Large intestine (tissue), 12 donors: ENCODE results near the gene TRAPPC2. TPM values are rescaled to one million over a fixed set of nuclear protein-coding genes. Genes with fewer than 3 reads are reported as not detected.

Source experiments
- DNase-seq, 2 donors: peaks; one replicate each; pipeline versions ENCODE4 v3.0.0 to v3.0.0-alpha.2; 2013
- H3K27ac ChIP-seq: one replicate; pipeline ENCODE4 v1.5.1; 2013; ENCODE audit warnings: low read length
- H3K27me3 ChIP-seq: 2 replicates; pipeline ENCODE4 v1.6.1; 2013; ENCODE audit warnings: low read length; ENCODE audit not compliant: control insufficient read depth, insufficient read depth
- H3K36me3 ChIP-seq: 2 replicates; pipeline ENCODE4 v1.6.1; 2013; ENCODE audit warnings: low read length; ENCODE audit not compliant: control insufficient read depth, insufficient read depth
- H3K4me1 ChIP-seq: one replicate; pipeline ENCODE4 v1.6.1; 2013; ENCODE audit warnings: low read length; ENCODE audit not compliant: control insufficient read depth, insufficient read depth
- H3K4me3 ChIP-seq: one replicate; pipeline ENCODE4 v1.5.1; 2013; ENCODE audit warnings: low read length
- H3K9me3 ChIP-seq: one replicate; pipeline ENCODE4 v1.6.1; 2013; ENCODE audit warnings: mild to moderate bottlenecking, low read depth, low read length, moderate library complexity; ENCODE audit not compliant: control insufficient read depth
- WGBS: methylation state at CpG from one replicate; pipeline ENCODE4 v1.1.5; 2013; ENCODE audit warnings: low lambda C conversion rate; ENCODE audit not compliant: insufficient coverage; 5-methylcytosine and 5-hydroxymethylcytosine counted together
- long read RNA-seq, 11 donors: transcript quantifications; one replicate each; lab custom pipeline, GENCODE V29; 2026
- polyA plus RNA-seq: library from polyadenylated mRNA; unstranded; fragments of 120-200 nt; gene quantifications from one replicate; pipeline ENCODE4 v1.2.1, GENCODE V29; 2013

The TRAPPC2 gene
- 14.5 TPM for polyA plus RNA-seq
- long read RNA-seq, donor 1, partial matches to known transcripts, result 58 of 59 reads
- long read RNA-seq, donor 1, other reads (novel, unspliced or antisense), result 0 of 59 reads
- long read RNA-seq, donor 2, partial matches to known transcripts, result 0 of 2 reads
- long read RNA-seq, donor 2, other reads (novel, unspliced or antisense), result 0 of 2 reads
- long read RNA-seq, donor 3, partial matches to known transcripts, result 0 of 2 reads
- long read RNA-seq, donor 3, other reads (novel, unspliced or antisense), result 0 of 2 reads
- long read RNA-seq, donor 4, result 0 reads
- long read RNA-seq, donor 5, partial matches to known transcripts, result 0 of 2 reads
- long read RNA-seq, donor 5, other reads (novel, unspliced or antisense), result 0 of 2 reads
- long read RNA-seq, donor 6, partial matches to known transcripts, result 0 of 4 reads
- long read RNA-seq, donor 6, other reads (novel, unspliced or antisense), result 0 of 4 reads
- long read RNA-seq, donor 7, partial matches to known transcripts, result 0 of 2 reads
- long read RNA-seq, donor 7, other reads (novel, unspliced or antisense), result 0 of 2 reads
- long read RNA-seq, donor 8, partial matches to known transcripts, result 299 of 340 reads
- long read RNA-seq, donor 8, other reads (novel, unspliced or antisense), result 36 of 340 reads
- long read RNA-seq, donor 9, partial matches to known transcripts, result 67 of 86 reads
- long read RNA-seq, donor 9, other reads (novel, unspliced or antisense), result 14 of 86 reads
- long read RNA-seq, donor 10, partial matches to known transcripts, result 0 of 3 reads
- long read RNA-seq, donor 10, other reads (novel, unspliced or antisense), result 0 of 3 reads
- long read RNA-seq, donor 11, partial matches to known transcripts, result 0 of 1 reads
- long read RNA-seq, donor 11, other reads (novel, unspliced or antisense), result 0 of 1 reads

DNA sequence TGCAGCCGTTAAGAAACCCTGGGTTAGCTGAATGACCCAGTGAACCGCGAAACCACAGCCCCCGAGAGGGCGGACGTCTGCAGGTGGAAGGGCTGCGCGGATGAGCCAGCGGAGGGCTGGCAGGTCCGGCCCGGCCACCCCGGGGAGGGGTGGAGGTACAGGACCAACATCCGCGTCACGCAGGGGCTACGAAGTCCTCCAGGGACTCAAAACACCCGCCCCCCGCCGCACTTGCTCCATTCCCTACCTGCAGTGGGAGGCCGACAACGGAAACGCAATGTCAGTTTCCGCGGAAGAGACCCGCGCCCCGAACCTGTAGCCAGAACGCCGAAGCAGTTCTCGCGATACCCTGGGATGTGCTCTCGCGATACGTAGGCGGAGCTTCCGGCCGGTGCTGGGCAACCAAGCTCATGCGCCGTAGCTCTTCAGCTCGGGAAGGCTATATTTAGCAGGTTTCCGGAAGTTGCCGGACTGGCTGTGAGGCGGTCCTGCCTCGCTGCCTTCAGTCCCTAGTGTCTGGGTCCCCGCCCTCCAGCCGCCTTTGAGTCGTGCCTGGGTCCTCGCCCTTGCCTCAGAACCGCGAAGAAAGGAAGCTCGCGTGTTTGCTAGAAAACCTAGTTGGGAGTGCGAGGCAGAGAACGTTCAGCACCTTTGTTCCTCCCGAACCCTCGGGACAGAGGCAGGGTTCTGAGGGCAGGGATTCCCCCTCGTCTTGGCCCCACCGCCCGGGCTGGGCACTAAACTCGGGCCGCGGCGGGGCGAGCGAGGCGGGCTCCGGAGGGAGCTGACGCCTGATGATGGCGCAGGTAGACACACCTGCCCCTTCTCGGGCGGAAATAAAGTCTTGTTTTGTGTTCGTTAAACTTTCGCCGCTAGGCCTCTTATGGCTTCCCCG, at the start of gene TRAPPC2, which contains the start of gene OFD1:
TRAPPC2 (minus strand) TSS at position 343 of the 895 bp plus-strand sequence. CDS start 14,657 bp downstream, outside the sequence.
OFD1 (plus strand) TSS at position 471 of the 895 bp plus-strand sequence; CDS start at position 795, 324 bp downstream.
- Histone ChIP-seq H3K27me3 (no peaks in the 10 kb centered on the region), H3K9me3 (no peaks in the 10 kb centered on the region), H3K27ac (peak within 1 kb of the TSS; percentile 93), H3K4me3 (peak within 1 kb of the TSS; percentile 93), H3K4me1 (peaks cover 6% of the 10 kb centered on the region), H3K36me3 (peaks cover 2% of the 10 kb centered on the region)
- WGBS, result no CpG with 5 or more reads among the region's 75 CpGs
- peak; percentile 94 to 98 for DNase-seq

- H3K4me1 ChIP-seq, result no peaks in the 10 kb centered on the region
- no CpG with 5 or more reads among the region's 7 CpGs for WGBS
- H3K36me3 ChIP-seq, result peaks cover 2% of the 10 kb centered on the region
- DNase-seq, result no peak
- no peaks in the 10 kb centered on the region for H3K9me3 ChIP-seq
- no peaks in the 10 kb centered on the region for H3K27me3 ChIP-seq
- no peak overlapping the region for H3K27ac ChIP-seq
- no peak overlapping the region for H3K4me3 ChIP-seq
Measured at GRCh38 chrX:13780868-13781427, 46.5 kb upstream of the TRAPPC2 start.

GRCh38 chrX:13778916-13779315, 44.5 kb upstream of the TRAPPC2 start:
- Histone ChIP-seq H3K4me1 (no peaks in the 10 kb centered on the region), H3K27me3 (no peaks in the 10 kb centered on the region), H3K36me3 (peaks cover 16% of the 10 kb centered on the region), H3K4me3 (no peak overlapping the region), H3K27ac (no peak overlapping the region), H3K9me3 (no peaks in the 10 kb centered on the region)
- WGBS, result no CpG with 5 or more reads among the region's 2 CpGs
- no peak for DNase-seq

DNA sequence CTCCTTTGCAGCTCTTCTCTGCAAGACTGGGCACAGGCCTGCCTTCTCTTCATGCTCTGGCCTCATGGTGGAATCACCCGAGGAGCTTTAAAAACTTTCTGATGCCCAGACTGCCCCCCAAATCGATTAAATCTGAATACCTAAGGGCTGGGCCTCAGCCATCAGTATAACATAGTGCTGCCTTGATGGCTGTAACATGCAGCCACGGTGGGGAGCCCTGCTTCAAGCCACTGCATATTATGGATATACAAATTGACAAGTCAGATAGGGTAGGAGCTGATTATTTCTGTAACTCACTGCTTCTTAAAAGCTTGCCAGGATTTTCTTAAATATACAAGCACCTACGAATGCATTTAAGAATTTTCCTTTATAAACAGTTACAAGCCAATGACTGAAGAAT, 42.0 kb upstream of the TRAPPC2 start:
- no peak overlapping the region for H3K4me3 ChIP-seq
- H3K36me3 ChIP-seq, result peaks cover 18% of the 10 kb centered on the region
- H3K9me3 ChIP-seq, result no peaks in the 10 kb centered on the region
- H3K27ac ChIP-seq, result no peak overlapping the region
- DNase-seq, result no peak
- no peaks in the 10 kb centered on the region for H3K27me3 ChIP-seq
- WGBS, result no CpG with 5 or more reads among the region's 4 CpGs
- no peaks in the 10 kb centered on the region for H3K4me1 ChIP-seq

DNA sequence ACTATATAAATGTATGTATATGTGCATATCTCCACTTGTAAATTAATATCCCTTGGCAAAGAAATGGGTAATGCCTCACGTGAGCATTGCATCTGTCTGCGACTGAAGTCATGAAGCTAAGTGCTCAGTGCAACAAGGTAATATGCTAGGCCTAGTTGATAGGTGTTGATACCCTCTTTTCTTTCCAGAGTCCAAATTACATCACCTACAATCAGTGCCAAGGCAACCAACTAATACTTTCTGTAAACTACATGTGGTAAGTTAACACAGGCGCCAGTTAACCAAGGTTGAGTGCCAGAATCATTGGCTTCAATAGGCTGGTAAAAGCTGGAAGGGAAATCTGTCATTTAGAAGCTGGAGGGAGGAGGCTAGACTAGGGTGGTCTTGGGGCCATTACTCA, 41.4 kb upstream of the TRAPPC2 start:
- H3K4me3 ChIP-seq, result no peak overlapping the region
- no peaks in the 10 kb centered on the region for H3K9me3 ChIP-seq
- H3K27ac ChIP-seq, result no peak overlapping the region
- H3K4me1 ChIP-seq, result no peaks in the 10 kb centered on the region
- H3K36me3 ChIP-seq, result peaks cover 18% of the 10 kb centered on the region
- DNase-seq, result no peak
- WGBS, result no CpG with 5 or more reads among the region's 3 CpGs
- no peaks in the 10 kb centered on the region for H3K27me3 ChIP-seq

- no peak for DNase-seq
- Histone ChIP-seq H3K4me3 (no peak overlapping the region), H3K4me1 (peaks cover 2% of the 10 kb centered on the region), H3K27me3 (no peaks in the 10 kb centered on the region), H3K27ac (no peak overlapping the region), H3K36me3 (peaks cover 21% of the 10 kb centered on the region), H3K9me3 (no peaks in the 10 kb centered on the region)
- WGBS, result no CpG with 5 or more reads among the region's 2 CpGs
Measured at GRCh38 chrX:13774696-13775095, 40.3 kb upstream of the TRAPPC2 start.

GRCh38 chrX:13770013-13770535, 35.7 kb upstream of the TRAPPC2 start:
- no CpG with 5 or more reads among the region's 3 CpGs for WGBS
- peaks cover 3% of the 10 kb centered on the region for H3K4me1 ChIP-seq
- H3K27ac ChIP-seq, result peak overlapping the region; percentile 30

DNA sequence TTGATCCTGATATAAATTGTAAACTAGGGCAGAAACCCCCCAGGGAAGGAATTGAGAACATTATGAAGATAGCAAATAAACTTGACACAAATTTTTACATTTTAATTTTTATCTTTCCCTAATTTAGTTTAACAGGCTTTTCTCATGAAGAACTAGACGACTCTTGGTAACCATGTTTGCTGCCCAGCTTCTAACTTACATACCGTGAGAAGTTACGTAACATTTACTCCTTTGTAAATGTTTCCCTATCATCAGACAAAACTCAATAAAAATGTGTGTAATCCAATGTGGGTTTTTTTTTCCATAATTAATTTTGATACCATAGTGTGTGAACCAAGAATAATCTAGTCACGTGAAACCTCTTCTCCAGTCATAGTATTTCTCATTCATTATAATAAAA, 34.5 kb upstream of the TRAPPC2 start:
- Histone ChIP-seq H3K27ac (no peak overlapping the region), H3K9me3 (no peaks in the 10 kb centered on the region), H3K4me1 (peaks cover 7% of the 10 kb centered on the region), H3K4me3 (no peak overlapping the region), H3K27me3 (no peaks in the 10 kb centered on the region), H3K36me3 (peaks cover 28% of the 10 kb centered on the region)
- 80% methylated on average over 1 of the region's 4 CpGs for WGBS
- DNase-seq, result no peak

More at GRCh38 chrX:13770013-13770535, 35.7 kb upstream of the TRAPPC2 start:
- no peak for DNase-seq
- Histone ChIP-seq H3K27me3 (no peaks in the 10 kb centered on the region), H3K4me3 (no peak overlapping the region), H3K36me3 (peaks cover 31% of the 10 kb centered on the region), H3K9me3 (no peaks in the 10 kb centered on the region)

- WGBS, result no CpG with 5 or more reads among the region's 6 CpGs
- peak overlapping the region; percentile 57 for H3K27ac ChIP-seq
- H3K4me1 ChIP-seq, result peaks cover 5% of the 10 kb centered on the region
- no peak overlapping the region for H3K4me3 ChIP-seq
- H3K9me3 ChIP-seq, result no peaks in the 10 kb centered on the region
- no peaks in the 10 kb centered on the region for H3K27me3 ChIP-seq
- peaks cover 42% of the 10 kb centered on the region for H3K36me3 ChIP-seq
- no peak for DNase-seq
Measured at GRCh38 chrX:13764765-13765164, 30.3 kb upstream of the TRAPPC2 start.
